ENCODE results near the gene SMG5.

- no peak for TF ChIP-seq CTCF (IDR thresholded peaks at IDR 0.05)
- no peak for TF ChIP-seq POLR2A (IDR thresholded peaks at IDR 0.05)
- TF ChIP-seq POLR2AphosphoS5 (IDR thresholded peaks at IDR 0.05), result no peak
Measured at GRCh38 chr1:156305215-156305614, 22.6 kb upstream of the SMG5 start.

All from breast epithelium (tissue), 3 donors.